DMS53 (cell line): Measurements from ENCODE around the gene SRBD1.

Source experiments
- DNase-seq: peaks from one replicate; lab custom pipeline; 2025; lab: John Stamatoyannopoulos, UW

SRBD1 gene

GRCh38 chr2:45545943-45546342, 65.1 kb downstream of the SRBD1 start:
- no peak for DNase-seq

GRCh38 chr2:45543257-45543656, 67.8 kb downstream of the SRBD1 start:
- DNase-seq: no peak

- no peak for DNase-seq
Observed at GRCh38 chr2:45542013-45542412, 69.1 kb downstream of the SRBD1 start.

- DNase-seq: peak; percentile 29
Observed at GRCh38 chr2:45541450-45541849, 69.6 kb downstream of the SRBD1 start.

- DNase-seq: no peak
Observed at GRCh38 chr2:45540942-45541341, 70.1 kb downstream of the SRBD1 start.

GRCh38 chr2:45533771-45534170, 77.3 kb downstream of the SRBD1 start:
- DNase-seq: no peak

GRCh38 chr2:45532181-45532580, 78.9 kb downstream of the SRBD1 start:
- DNase-seq: no peak

GRCh38 chr2:45524016-45524415, 87.1 kb downstream of the SRBD1 start:
- DNase-seq: no peak

GRCh38 chr2:45518546-45518945, 92.5 kb downstream of the SRBD1 start:
- no peak for DNase-seq

- DNase-seq: no peak
Observed at GRCh38 chr2:45510701-45511420, 100.2 kb downstream of the SRBD1 start.

GRCh38 chr2:45506756-45507155, 104.3 kb downstream of the SRBD1 start:
- DNase-seq: no peak

- no peak for DNase-seq
Observed at GRCh38 chr2:45505138-45505537, 105.9 kb downstream of the SRBD1 start.

- peak; percentile 10 for DNase-seq
Observed at GRCh38 chr2:45498661-45499550, 112.2 kb downstream of the SRBD1 start.

GRCh38 chr2:45497355-45497754, 113.7 kb downstream of the SRBD1 start:
- DNase-seq: no peak

- no peak for DNase-seq
Observed at GRCh38 chr2:45496869-45497268, 114.2 kb downstream of the SRBD1 start.

- no peak for DNase-seq
Observed at GRCh38 chr2:45494978-45495293, 116.1 kb downstream of the SRBD1 start.

- peak; percentile 88 for DNase-seq
Observed at GRCh38 chr2:45494275-45494977, 116.6 kb downstream of the SRBD1 start.

- DNase-seq: no peak
Observed at GRCh38 chr2:45484965-45485364, 126.1 kb downstream of the SRBD1 start.

- DNase-seq: peak; percentile 35
Observed at GRCh38 chr2:45483997-45484396, 127.1 kb downstream of the SRBD1 start.

- no peak for DNase-seq
Observed at GRCh38 chr2:45477546-45477945, 133.5 kb downstream of the SRBD1 start.

- peak; percentile 34 for DNase-seq
Observed at GRCh38 chr2:45470531-45470930, 140.5 kb downstream of the SRBD1 start.

- peak; percentile 76 for DNase-seq
Observed at GRCh38 chr2:45469314-45470099, 141.6 kb downstream of the SRBD1 start.
